ENCODE results near the gene LRRC25.
"Not testable (repeated sequence)": the region's sequence is repeated elsewhere in the genome, so short reads cannot be mapped to it uniquely, and the experiment has no call there.

DNA sequence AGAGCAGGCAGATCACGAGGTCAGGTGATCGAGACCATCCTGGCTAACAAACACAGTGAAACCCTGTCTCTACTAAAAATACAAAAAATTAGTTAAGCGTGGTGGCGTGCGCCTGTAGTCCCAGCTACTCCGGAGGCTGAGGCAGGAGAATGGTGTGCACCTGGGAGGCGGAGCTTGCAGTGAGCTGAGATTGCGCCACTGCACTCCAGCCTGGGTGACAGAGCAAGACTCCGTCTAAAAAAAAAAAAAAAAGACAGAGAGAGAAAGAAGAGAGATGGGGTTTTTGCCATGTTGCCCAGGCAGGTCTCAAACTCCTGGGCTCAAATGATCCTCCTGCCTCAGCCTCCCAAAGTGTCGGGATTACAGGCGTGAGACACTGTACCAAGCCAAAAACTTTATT, 8.3 kb upstream of the LRRC25 start:
- TF ChIP-seq POLR2AphosphoS5, POLR2A (IDR thresholded peaks at IDR 0.05): not testable (repeated sequence)
- TF ChIP-seq, protein P1, sequence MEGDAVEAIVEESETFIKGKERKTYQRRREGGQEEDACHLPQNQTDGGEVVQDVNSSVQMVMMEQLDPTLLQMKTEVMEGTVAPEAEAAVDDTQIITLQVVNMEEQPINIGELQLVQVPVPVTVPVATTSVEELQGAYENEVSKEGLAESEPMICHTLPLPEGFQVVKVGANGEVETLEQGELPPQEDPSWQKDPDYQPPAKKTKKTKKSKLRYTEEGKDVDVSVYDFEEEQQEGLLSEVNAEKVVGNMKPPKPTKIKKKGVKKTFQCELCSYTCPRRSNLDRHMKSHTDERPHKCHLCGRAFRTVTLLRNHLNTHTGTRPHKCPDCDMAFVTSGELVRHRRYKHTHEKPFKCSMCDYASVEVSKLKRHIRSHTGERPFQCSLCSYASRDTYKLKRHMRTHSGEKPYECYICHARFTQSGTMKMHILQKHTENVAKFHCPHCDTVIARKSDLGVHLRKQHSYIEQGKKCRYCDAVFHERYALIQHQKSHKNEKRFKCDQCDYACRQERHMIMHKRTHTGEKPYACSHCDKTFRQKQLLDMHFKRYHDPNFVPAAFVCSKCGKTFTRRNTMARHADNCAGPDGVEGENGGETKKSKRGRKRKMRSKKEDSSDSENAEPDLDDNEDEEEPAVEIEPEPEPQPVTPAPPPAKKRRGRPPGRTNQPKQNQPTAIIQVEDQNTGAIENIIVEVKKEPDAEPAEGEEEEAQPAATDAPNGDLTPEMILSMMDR (IDR thresholded peaks at IDR 0.05), result not testable (repeated sequence)

Data from prostate gland (tissue), 2 donors.